ENCODE results near the gene HIP1R. TPM values are rescaled to one million over a fixed set of nuclear protein-coding genes. Genes with fewer than 3 reads are reported as not detected.

Gene HIP1R
- total RNA-seq, 1 experiment from 2014 or later, result 36.7 TPM

GRCh38 chr12:122861587-122861970, 26.3 kb downstream of the HIP1R start:
- CTCF ChIA-PET, result interaction anchor here (0.6 to 3.2 kb wide), 5 partner anchors 28 to 293 kb away, joined by 6 to 21 read pairs (median 11); no protein-coding TSS in a partner anchor
- Histone ChIP-seq H3K9me3 (ENCODE audit: control insufficient read depth, insufficient read depth, low read depth, low read length) (no peaks in the 10 kb centered on the region), H3K36me3 (ENCODE audit: control insufficient read depth, insufficient read depth, low read length) (peaks cover 3% of the 10 kb centered on the region), H3K27ac (ENCODE audit: low read length) (peak overlapping the region; percentile 86), H3K27me3 (ENCODE audit: control insufficient read depth, insufficient read depth, low read length) (no peaks in the 10 kb centered on the region), H3K4me3 (ENCODE audit: low read depth in 2 of 2, low read length in 2 of 2) (no peak overlapping the region), H3K4me1 (ENCODE audit: control insufficient read depth, insufficient read depth, low read length) (peaks cover 54% of the 10 kb centered on the region)
- DNase-seq (ENCODE audit: low read depth, low spot score), result no peak
- TF ChIP-seq REST (IDR thresholded peaks at IDR 0.05; ENCODE audit: insufficient read depth in 1 of 2, low read depth in 2 of 2, low read length in 1 of 2) (0 out of 4 replicates have a peak, but pooled peaks of 1 of the 2 experiments have one; percentile 33), POLR2AphosphoS5 (IDR thresholded peaks at IDR 0.05; ENCODE audit: low read depth, low read length) (no peak), CTCF (IDR thresholded peaks at IDR 0.05) (no peak), SIN3A (IDR thresholded peaks at IDR 0.05; ENCODE audit: borderline replicate concordance, insufficient read depth, low read depth, low read length) (no peak), TCF7L2 (IDR thresholded peaks at IDR 0.05; ENCODE audit: low read depth, low read length) (no peak)
- intact Hi-C loops (cut with micrococcal nuclease; ENCODE audit: unreplicated experiment), result loop anchor here (2.0 kb wide), 1 partner anchor 97 kb away; no protein-coding TSS in a partner anchor
- BruUV-seq (replicated peaks), result no TSS peak
- POLR2A ChIA-PET, result interaction anchor here (0.6 to 1.1 kb wide), 2 partner anchors 83 to 120 kb away, joined by 3 read pairs; no protein-coding TSS in a partner anchor
- peak; percentile 7 for ATAC-seq
- in situ Hi-C loops (cut with HindIII; ENCODE audit: low pct_unique_long_range_greater_than_20kb, low sequenced_read_pairs), result no loop called here

- DNase-seq (ENCODE audit: low read depth, low spot score) (no peak), ATAC-seq (peak; percentile 3)
- Histone ChIP-seq H3K4me3 (ENCODE audit: low read depth in 2 of 2, low read length in 2 of 2) (no peak overlapping the region), H3K36me3 (ENCODE audit: control insufficient read depth, insufficient read depth, low read length) (peaks cover 3% of the 10 kb centered on the region), H3K9me3 (ENCODE audit: control insufficient read depth, insufficient read depth, low read depth, low read length) (no peaks in the 10 kb centered on the region), H3K27ac (ENCODE audit: low read length) (peak overlapping the region; percentile 86), H3K4me1 (ENCODE audit: control insufficient read depth, insufficient read depth, low read length) (peaks cover 57% of the 10 kb centered on the region), H3K27me3 (ENCODE audit: control insufficient read depth, insufficient read depth, low read length) (no peaks in the 10 kb centered on the region)
- BruUV-seq (replicated peaks), result TSS peak; percentile 74
- TF ChIP-seq REST (IDR thresholded peaks at IDR 0.05; ENCODE audit: insufficient read depth in 1 of 2, low read depth in 2 of 2, low read length in 1 of 2), result no peak
- no peak for TF ChIP-seq SIN3A (IDR thresholded peaks at IDR 0.05; ENCODE audit: borderline replicate concordance, insufficient read depth, low read depth, low read length)
- TF ChIP-seq CTCF (IDR thresholded peaks at IDR 0.05), result no peak
- TF ChIP-seq POLR2AphosphoS5 (IDR thresholded peaks at IDR 0.05; ENCODE audit: low read depth, low read length), result no peak; the same call in 1 of the 2 replicates
- TF ChIP-seq TCF7L2 (IDR thresholded peaks at IDR 0.05; ENCODE audit: low read depth, low read length), result no peak
- intact Hi-C loops (cut with micrococcal nuclease; ENCODE audit: unreplicated experiment), result no loop called here
- POLR2A ChIA-PET, result interaction anchor here (0.6 to 1.1 kb wide), 2 partner anchors 83 to 120 kb away, joined by 3 read pairs; no protein-coding TSS in a partner anchor
- in situ Hi-C loops (cut with HindIII; ENCODE audit: low pct_unique_long_range_greater_than_20kb, low sequenced_read_pairs), result no loop called here
- CTCF ChIA-PET, result interaction anchor here (0.6 to 3.2 kb wide), 2 partner anchors 69 to 292 kb away, joined by 6 to 21 read pairs; no protein-coding TSS in a partner anchor
Measured at GRCh38 chr12:122862110-122862634, 26.9 kb downstream of the HIP1R start.
